HG03196 (cell line): ENCODE data around the gene RBM33.

Experiments used
- ATAC-seq: cut with Tn5 transposase; IDR thresholded peaks from one replicate; pipeline ENCODE4 v1.9.1; 2021; ENCODE audit not compliant: unreplicated experiment

The RBM33 gene

GRCh38 chr7:155791214-155791737, 146.8 kb downstream of the RBM33 start:
- ATAC-seq = no peak

- no peak for ATAC-seq
Measured at GRCh38 chr7:155791836-155792235, 147.4 kb downstream of the RBM33 start.

- no peak for ATAC-seq
Measured at GRCh38 chr7:155792315-155792960, 148.0 kb downstream of the RBM33 start.

GRCh38 chr7:155792999-155793560, 148.6 kb downstream of the RBM33 start:
- ATAC-seq = no peak

GRCh38 chr7:155793720-155794119, 149.3 kb downstream of the RBM33 start:
- no peak for ATAC-seq

GRCh38 chr7:155794196-155794595, 149.7 kb downstream of the RBM33 start:
- ATAC-seq = no peak

- no peak for ATAC-seq
Measured at GRCh38 chr7:155795401-155795800, 150.9 kb downstream of the RBM33 start.

GRCh38 chr7:155795951-155796350, 151.5 kb downstream of the RBM33 start:
- ATAC-seq = no peak

- no peak for ATAC-seq
Measured at GRCh38 chr7:155796381-155797261, 152.2 kb downstream of the RBM33 start.

GRCh38 chr7:155797262-155798250, 153.1 kb downstream of the RBM33 start:
- no peak for ATAC-seq

GRCh38 chr7:155798673-155799439, 154.4 kb downstream of the RBM33 start:
- no peak for ATAC-seq

GRCh38 chr7:155799514-155799913, 155.1 kb downstream of the RBM33 start:
- no peak for ATAC-seq

GRCh38 chr7:155800301-155800700, 155.8 kb downstream of the RBM33 start:
- ATAC-seq = no peak

GRCh38 chr7:155800741-155801267, 156.3 kb downstream of the RBM33 start:
- no peak for ATAC-seq

GRCh38 chr7:155802291-155802690, 157.8 kb downstream of the RBM33 start:
- ATAC-seq = no peak

GRCh38 chr7:155802906-155803417, 158.5 kb downstream of the RBM33 start:
- no peak for ATAC-seq

GRCh38 chr7:155803418-155804376, 159.2 kb downstream of the RBM33 start:
- ATAC-seq = no peak

- no peak for ATAC-seq
Measured at GRCh38 chr7:155804431-155804831, 160.0 kb downstream of the RBM33 start.
